Gastroesophageal sphincter (tissue), 3 donors: ENCODE measurements around the gene TSPYL4.

Experiments used
- POLR2A ChIP-seq, 2 donors: fragments of 450-650 bp; IDR thresholded peaks; one replicate each; pipeline ENCODE4 v1.6.1; 2017; ENCODE audit warnings: antibody characterized with exemption in 2 of 2, mild to moderate bottlenecking in 2 of 2, moderate library complexity in 1 of 2
- POLR2AphosphoS5 ChIP-seq: sonication (generic); formaldehyde crosslinking; IDR thresholded peaks from one replicate; pipeline ENCODE4 v1.6.1; 2017; ENCODE audit warnings: antibody characterized with exemption
- TF ChIP-seq, protein P1 (sequence below), 4 experiments: fragments of 200-600 bp in 2 of 4; fragments of 450-650 bp in 2 of 4; sonication (generic) in 1 of 4; IDR thresholded peaks; one replicate each; pipeline ENCODE4 v1.5.1; 2017 to 2019; ENCODE audit warnings: antibody characterized with exemption in 4 of 4, mild to moderate bottlenecking in 2 of 4, moderate library complexity in 2 of 4

DNA sequence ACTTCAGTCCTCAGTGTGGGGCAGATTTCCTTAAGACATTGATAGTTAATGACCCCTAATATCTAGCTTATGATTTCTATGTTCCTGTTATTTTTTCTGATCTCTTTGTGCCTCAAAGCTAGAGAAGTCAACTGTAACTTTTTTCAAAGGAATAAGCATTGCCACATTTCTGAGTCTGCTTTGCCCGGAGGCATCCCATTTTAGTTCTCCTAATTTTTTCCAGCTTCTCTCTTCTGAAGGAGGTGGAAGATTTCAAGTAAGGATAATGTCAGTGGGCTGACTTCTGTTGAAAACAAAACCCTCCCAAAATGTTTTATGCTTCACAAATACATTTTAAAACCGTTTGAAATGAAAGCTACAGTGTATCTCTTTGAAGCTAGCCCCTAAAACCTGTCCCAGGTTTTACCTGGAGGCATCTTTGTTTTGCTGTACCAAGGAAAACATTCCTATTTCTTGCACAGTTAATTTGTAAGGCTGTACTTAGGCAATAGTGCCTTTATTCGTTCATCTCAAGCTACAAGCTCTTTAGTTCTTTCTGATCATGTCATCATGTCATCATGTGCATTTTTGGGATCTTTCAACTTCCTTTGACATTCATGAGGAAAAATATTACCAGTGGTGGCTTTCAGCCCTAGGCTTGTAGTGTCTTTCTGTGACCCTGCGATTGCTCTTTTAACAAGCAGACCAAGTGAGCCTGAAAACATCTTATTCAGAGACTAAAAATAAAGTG, 45.7 kb downstream of the TSPYL4 start:
- TF ChIP-seq, protein P1, sequence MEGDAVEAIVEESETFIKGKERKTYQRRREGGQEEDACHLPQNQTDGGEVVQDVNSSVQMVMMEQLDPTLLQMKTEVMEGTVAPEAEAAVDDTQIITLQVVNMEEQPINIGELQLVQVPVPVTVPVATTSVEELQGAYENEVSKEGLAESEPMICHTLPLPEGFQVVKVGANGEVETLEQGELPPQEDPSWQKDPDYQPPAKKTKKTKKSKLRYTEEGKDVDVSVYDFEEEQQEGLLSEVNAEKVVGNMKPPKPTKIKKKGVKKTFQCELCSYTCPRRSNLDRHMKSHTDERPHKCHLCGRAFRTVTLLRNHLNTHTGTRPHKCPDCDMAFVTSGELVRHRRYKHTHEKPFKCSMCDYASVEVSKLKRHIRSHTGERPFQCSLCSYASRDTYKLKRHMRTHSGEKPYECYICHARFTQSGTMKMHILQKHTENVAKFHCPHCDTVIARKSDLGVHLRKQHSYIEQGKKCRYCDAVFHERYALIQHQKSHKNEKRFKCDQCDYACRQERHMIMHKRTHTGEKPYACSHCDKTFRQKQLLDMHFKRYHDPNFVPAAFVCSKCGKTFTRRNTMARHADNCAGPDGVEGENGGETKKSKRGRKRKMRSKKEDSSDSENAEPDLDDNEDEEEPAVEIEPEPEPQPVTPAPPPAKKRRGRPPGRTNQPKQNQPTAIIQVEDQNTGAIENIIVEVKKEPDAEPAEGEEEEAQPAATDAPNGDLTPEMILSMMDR (IDR thresholded peaks at IDR 0.05), result no peak
- no peak for TF ChIP-seq POLR2A (IDR thresholded peaks at IDR 0.05)
- no peak for TF ChIP-seq POLR2AphosphoS5
